ENCODE results near the gene NR6A1.

NR6A1 gene

DNA sequence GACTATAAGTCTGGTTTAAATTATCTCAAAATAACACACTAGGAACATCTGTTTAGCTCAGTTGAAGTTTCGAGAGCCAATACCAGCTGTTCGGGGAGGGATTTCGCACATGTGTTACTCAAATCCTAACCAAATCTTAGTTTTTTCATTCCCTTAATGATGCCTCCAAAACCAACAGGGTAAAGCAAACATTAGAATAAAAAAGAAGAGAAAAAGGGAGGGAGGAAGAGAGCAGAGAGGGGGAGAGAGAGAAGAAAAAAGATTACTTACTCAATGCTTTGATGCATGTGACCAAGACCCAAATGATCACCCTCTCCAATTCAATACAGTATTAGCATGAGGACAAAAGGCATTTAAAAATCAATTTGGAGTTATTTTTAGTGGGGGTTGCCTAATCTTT, 177.9 kb downstream of the NR6A1 start:
- H3K4me3 ChIP-seq (ENCODE audit: insufficient read depth, low read depth, low read length, poor library complexity, severe bottlenecking), result no peak overlapping the region
- H3K4me1 ChIP-seq (ENCODE audit: control insufficient read depth, insufficient read depth, low read length, poor library complexity, severe bottlenecking), result no peaks in the 10 kb centered on the region
- no peaks in the 10 kb centered on the region for H3K36me3 ChIP-seq (ENCODE audit: control insufficient read depth, insufficient read depth, low read length)
- H3K9me3 ChIP-seq (ENCODE audit: control insufficient read depth, low read length), result no peaks in the 10 kb centered on the region
- peaks cover 4% of the 10 kb centered on the region for H3K27me3 ChIP-seq (replicated peaks; ENCODE audit: control insufficient read depth, insufficient read depth, low read length, poor library complexity, severe bottlenecking)
- H3K27ac ChIP-seq (ENCODE audit: insufficient read depth, low read length, poor library complexity, severe bottlenecking), result no peak overlapping the region
- no peak for DNase-seq

DNA sequence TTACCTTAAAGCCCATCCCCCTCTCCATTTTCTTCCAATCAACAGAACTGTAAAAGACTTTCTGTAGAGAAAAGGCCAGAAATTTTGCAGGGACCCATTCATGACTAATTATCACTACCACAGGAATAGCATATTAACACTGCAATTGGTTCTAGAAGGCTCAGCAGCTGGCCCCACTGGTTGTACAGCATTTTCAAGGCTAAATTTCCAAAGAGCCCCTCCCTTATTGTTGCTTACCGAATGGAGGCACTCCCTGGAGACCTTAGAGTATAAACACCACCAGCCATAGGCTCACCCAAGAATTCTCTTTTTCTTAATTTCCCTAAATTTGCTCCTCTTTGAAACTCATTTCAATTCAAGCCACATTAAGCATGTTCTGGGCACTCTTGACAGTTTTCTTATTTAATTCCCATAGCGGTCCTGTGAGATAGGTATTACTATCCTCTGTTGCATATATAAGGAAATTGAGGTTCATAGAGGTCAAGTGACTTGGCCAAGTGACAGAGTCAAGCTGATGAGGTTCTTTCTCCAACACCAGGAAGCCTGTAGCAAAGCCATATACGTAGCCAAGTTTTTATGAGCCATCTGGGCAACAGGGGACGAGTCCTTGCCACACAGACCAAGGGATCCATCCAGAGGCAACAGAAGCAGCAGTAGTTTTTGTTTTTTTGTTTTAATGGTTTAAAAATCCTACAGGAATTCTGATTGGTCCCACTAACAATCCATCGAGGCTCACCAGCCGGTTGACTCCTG, 180.0 kb downstream of the NR6A1 start:
- Histone ChIP-seq H3K36me3 (ENCODE audit: control insufficient read depth, insufficient read depth, low read length) (no peaks in the 10 kb centered on the region), H3K4me1 (ENCODE audit: control insufficient read depth, insufficient read depth, low read length, poor library complexity, severe bottlenecking) (no peaks in the 10 kb centered on the region), H3K9me3 (ENCODE audit: control insufficient read depth, low read length) (no peaks in the 10 kb centered on the region), H3K27me3 (replicated peaks; ENCODE audit: control insufficient read depth, insufficient read depth, low read length, poor library complexity, severe bottlenecking) (no peaks in the 10 kb centered on the region), H3K27ac (ENCODE audit: insufficient read depth, low read length, poor library complexity, severe bottlenecking) (no peak overlapping the region), H3K4me3 (ENCODE audit: insufficient read depth, low read depth, low read length, poor library complexity, severe bottlenecking) (no peak overlapping the region)
- no peak for DNase-seq

- DNase-seq, result no peak
- Histone ChIP-seq H3K9me3 (ENCODE audit: control insufficient read depth, low read length) (no peaks in the 10 kb centered on the region), H3K36me3 (ENCODE audit: control insufficient read depth, insufficient read depth, low read length) (no peaks in the 10 kb centered on the region), H3K27ac (ENCODE audit: insufficient read depth, low read length, poor library complexity, severe bottlenecking) (no peak overlapping the region), H3K27me3 (replicated peaks; ENCODE audit: control insufficient read depth, insufficient read depth, low read length, poor library complexity, severe bottlenecking) (no peaks in the 10 kb centered on the region), H3K4me1 (ENCODE audit: control insufficient read depth, insufficient read depth, low read length, poor library complexity, severe bottlenecking) (no peaks in the 10 kb centered on the region), H3K4me3 (ENCODE audit: insufficient read depth, low read depth, low read length, poor library complexity, severe bottlenecking) (no peak overlapping the region)
Observed at GRCh38 chr9:124584631-124585030, 186.5 kb downstream of the NR6A1 start.

GRCh38 chr9:124583134-124583533, 188.0 kb downstream of the NR6A1 start:
- no peak for DNase-seq

DNA sequence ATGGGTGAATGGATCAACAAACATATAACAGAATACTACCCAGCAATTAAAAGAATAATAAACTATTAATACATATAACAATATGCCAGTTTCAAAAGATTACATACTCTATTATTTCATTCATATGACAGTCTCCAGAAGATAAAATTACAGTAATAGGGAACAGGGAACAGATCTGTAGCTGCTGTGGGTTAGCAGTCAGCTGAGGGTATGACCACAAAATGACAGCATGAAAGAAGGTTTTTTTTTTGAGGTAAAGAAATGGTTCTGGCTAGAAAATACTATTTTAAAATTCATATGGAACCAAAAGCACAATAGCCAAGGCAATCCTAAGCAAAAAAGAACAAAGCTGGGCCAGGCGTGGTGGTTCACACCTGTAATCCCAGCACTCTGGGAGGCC, 190.9 kb downstream of the NR6A1 start:
- DNase-seq, result no peak
- Histone ChIP-seq H3K27me3 (replicated peaks; ENCODE audit: control insufficient read depth, insufficient read depth, low read length, poor library complexity, severe bottlenecking) (no peaks in the 10 kb centered on the region), H3K27ac (ENCODE audit: insufficient read depth, low read length, poor library complexity, severe bottlenecking) (no peak overlapping the region), H3K4me3 (ENCODE audit: insufficient read depth, low read depth, low read length, poor library complexity, severe bottlenecking) (no peak overlapping the region), H3K9me3 (ENCODE audit: control insufficient read depth, low read length) (no peaks in the 10 kb centered on the region), H3K36me3 (ENCODE audit: control insufficient read depth, insufficient read depth, low read length) (no peaks in the 10 kb centered on the region), H3K4me1 (ENCODE audit: control insufficient read depth, insufficient read depth, low read length, poor library complexity, severe bottlenecking) (no peaks in the 10 kb centered on the region)

More at GRCh38 chr9:124583134-124583533, 188.0 kb downstream of the NR6A1 start:
- Histone ChIP-seq H3K27ac (ENCODE audit: insufficient read depth, low read length, poor library complexity, severe bottlenecking) (no peak overlapping the region), H3K4me3 (ENCODE audit: insufficient read depth, low read depth, low read length, poor library complexity, severe bottlenecking) (no peak overlapping the region), H3K4me1 (ENCODE audit: control insufficient read depth, insufficient read depth, low read length, poor library complexity, severe bottlenecking) (no peaks in the 10 kb centered on the region), H3K27me3 (replicated peaks; ENCODE audit: control insufficient read depth, insufficient read depth, low read length, poor library complexity, severe bottlenecking) (no peaks in the 10 kb centered on the region), H3K36me3 (ENCODE audit: control insufficient read depth, insufficient read depth, low read length) (no peaks in the 10 kb centered on the region), H3K9me3 (ENCODE audit: control insufficient read depth, low read length) (no peaks in the 10 kb centered on the region)

GRCh38 chr9:124576751-124577150, 194.4 kb downstream of the NR6A1 start:
- Histone ChIP-seq H3K4me1 (ENCODE audit: control insufficient read depth, insufficient read depth, low read length, poor library complexity, severe bottlenecking) (no peaks in the 10 kb centered on the region), H3K36me3 (ENCODE audit: control insufficient read depth, insufficient read depth, low read length) (no peaks in the 10 kb centered on the region), H3K27me3 (replicated peaks; ENCODE audit: control insufficient read depth, insufficient read depth, low read length, poor library complexity, severe bottlenecking) (no peaks in the 10 kb centered on the region), H3K9me3 (ENCODE audit: control insufficient read depth, low read length) (no peaks in the 10 kb centered on the region), H3K27ac (ENCODE audit: insufficient read depth, low read length, poor library complexity, severe bottlenecking) (no peak overlapping the region), H3K4me3 (ENCODE audit: insufficient read depth, low read depth, low read length, poor library complexity, severe bottlenecking) (no peak overlapping the region)
- DNase-seq, result no peak

GRCh38 chr9:124574534-124575375, 196.4 kb downstream of the NR6A1 start:
- H3K27ac ChIP-seq (ENCODE audit: insufficient read depth, low read length, poor library complexity, severe bottlenecking), result no peak overlapping the region
- H3K4me3 ChIP-seq (ENCODE audit: insufficient read depth, low read depth, low read length, poor library complexity, severe bottlenecking), result no peak overlapping the region
- H3K4me1 ChIP-seq (ENCODE audit: control insufficient read depth, insufficient read depth, low read length, poor library complexity, severe bottlenecking), result no peaks in the 10 kb centered on the region
- H3K27me3 ChIP-seq (replicated peaks; ENCODE audit: control insufficient read depth, insufficient read depth, low read length, poor library complexity, severe bottlenecking), result no peaks in the 10 kb centered on the region
- DNase-seq, result no peak
- no peaks in the 10 kb centered on the region for H3K9me3 ChIP-seq (ENCODE audit: control insufficient read depth, low read length)
- H3K36me3 ChIP-seq (ENCODE audit: control insufficient read depth, insufficient read depth, low read length), result no peaks in the 10 kb centered on the region

DNA sequence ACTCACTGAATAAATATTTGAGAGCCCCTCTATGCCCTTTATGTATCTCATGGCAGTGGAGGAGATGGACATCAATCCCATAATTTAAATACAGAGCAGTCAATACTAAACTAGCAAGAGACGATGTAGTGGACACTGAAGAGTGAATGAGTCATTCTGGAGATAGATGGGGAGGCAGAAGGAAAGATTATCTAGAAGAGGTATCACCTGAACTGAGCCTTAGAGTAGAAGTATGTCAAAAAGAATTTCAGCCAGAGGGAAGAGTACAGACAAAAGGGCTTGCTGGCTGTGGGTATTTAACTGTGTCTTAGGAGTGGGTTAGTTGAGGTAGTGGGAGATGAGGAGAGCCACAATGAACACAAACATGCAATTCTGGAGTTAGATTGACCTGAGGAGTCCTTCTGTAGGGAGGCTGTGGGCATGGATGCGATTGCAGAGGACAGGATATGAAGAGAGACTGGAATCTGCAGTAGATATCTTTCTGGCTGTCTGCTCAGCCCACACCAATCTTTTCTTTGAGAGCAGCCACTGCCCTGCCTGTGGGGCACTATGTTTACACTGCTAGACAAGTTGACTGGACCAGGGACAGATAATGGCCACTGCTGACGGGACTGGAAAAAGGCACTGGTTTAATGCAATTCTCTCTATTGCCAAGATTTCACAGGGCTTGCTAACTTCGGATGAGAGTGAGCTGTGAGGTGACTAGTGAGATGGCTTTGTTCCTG, 200.0 kb downstream of the NR6A1 start:
- Histone ChIP-seq H3K4me1 (ENCODE audit: control insufficient read depth, insufficient read depth, low read length, poor library complexity, severe bottlenecking) (no peaks in the 10 kb centered on the region), H3K36me3 (ENCODE audit: control insufficient read depth, insufficient read depth, low read length) (no peaks in the 10 kb centered on the region), H3K4me3 (ENCODE audit: insufficient read depth, low read depth, low read length, poor library complexity, severe bottlenecking) (no peak overlapping the region), H3K27me3 (replicated peaks; ENCODE audit: control insufficient read depth, insufficient read depth, low read length, poor library complexity, severe bottlenecking) (no peaks in the 10 kb centered on the region), H3K27ac (ENCODE audit: insufficient read depth, low read length, poor library complexity, severe bottlenecking) (no peak overlapping the region), H3K9me3 (ENCODE audit: control insufficient read depth, low read length) (no peaks in the 10 kb centered on the region)
- DNase-seq, result no peak

DNA sequence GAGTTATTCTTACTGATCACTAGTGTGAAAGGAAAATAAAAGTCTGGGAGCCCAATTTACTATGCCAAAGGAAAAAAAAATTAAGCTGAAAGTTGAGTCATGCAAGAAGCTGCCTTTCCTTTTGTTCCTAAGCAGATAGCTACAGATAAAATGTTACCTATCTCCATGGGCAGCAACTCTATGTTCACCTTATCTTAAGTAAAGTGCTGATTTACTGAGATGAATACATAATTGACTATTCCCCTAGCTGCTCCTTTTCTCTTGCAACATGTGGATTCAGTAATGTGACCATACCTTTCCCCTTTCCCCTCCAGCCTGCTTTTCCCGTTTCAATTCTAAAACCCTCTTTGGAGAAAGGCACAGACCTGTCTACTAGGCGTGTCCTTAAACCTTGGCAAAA, 201.2 kb downstream of the NR6A1 start:
- H3K36me3 ChIP-seq (ENCODE audit: control insufficient read depth, insufficient read depth, low read length), result no peaks in the 10 kb centered on the region
- no peak overlapping the region for H3K4me3 ChIP-seq (ENCODE audit: insufficient read depth, low read depth, low read length, poor library complexity, severe bottlenecking)
- H3K9me3 ChIP-seq (ENCODE audit: control insufficient read depth, low read length), result no peaks in the 10 kb centered on the region
- DNase-seq, result no peak
- H3K27ac ChIP-seq (ENCODE audit: insufficient read depth, low read length, poor library complexity, severe bottlenecking), result no peak overlapping the region
- no peaks in the 10 kb centered on the region for H3K27me3 ChIP-seq (replicated peaks; ENCODE audit: control insufficient read depth, insufficient read depth, low read length, poor library complexity, severe bottlenecking)
- H3K4me1 ChIP-seq (ENCODE audit: control insufficient read depth, insufficient read depth, low read length, poor library complexity, severe bottlenecking), result no peaks in the 10 kb centered on the region

DNA sequence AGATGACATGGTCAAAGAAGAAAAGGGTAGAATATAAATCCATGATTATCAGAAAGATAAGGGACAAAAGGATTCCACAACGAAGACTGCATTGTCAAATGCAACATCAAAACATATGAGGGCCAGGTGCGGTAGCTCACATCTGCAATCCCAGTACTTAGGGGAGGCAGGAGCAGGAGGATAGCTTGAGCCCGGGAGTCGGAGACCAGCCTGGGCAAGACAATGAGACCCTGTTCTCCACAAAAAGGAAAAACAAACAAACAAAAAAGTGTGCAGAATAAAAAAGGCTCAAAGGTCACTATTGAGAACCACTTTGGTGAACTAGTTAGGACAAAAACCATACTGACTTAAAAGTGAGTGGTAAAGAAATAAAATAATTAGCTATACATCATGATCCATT, 203.7 kb downstream of the NR6A1 start:
- Histone ChIP-seq H3K27ac (ENCODE audit: insufficient read depth, low read length, poor library complexity, severe bottlenecking) (no peak overlapping the region), H3K27me3 (replicated peaks; ENCODE audit: control insufficient read depth, insufficient read depth, low read length, poor library complexity, severe bottlenecking) (no peaks in the 10 kb centered on the region), H3K4me3 (ENCODE audit: insufficient read depth, low read depth, low read length, poor library complexity, severe bottlenecking) (no peak overlapping the region), H3K4me1 (ENCODE audit: control insufficient read depth, insufficient read depth, low read length, poor library complexity, severe bottlenecking) (no peaks in the 10 kb centered on the region), H3K9me3 (ENCODE audit: control insufficient read depth, low read length) (no peaks in the 10 kb centered on the region), H3K36me3 (ENCODE audit: control insufficient read depth, insufficient read depth, low read length) (no peaks in the 10 kb centered on the region)
- DNase-seq, result no peak

Data from effector memory CD4-positive, alpha-beta T cell (primary cell).